ENCODE results near the gene PTPN20. TPM values are rescaled to one million over a fixed set of nuclear protein-coding genes. Genes with fewer than 3 reads are reported as not detected.

The PTPN20 gene
- total RNA-seq, 1 donor from 2014 or later, result not detected

DNA sequence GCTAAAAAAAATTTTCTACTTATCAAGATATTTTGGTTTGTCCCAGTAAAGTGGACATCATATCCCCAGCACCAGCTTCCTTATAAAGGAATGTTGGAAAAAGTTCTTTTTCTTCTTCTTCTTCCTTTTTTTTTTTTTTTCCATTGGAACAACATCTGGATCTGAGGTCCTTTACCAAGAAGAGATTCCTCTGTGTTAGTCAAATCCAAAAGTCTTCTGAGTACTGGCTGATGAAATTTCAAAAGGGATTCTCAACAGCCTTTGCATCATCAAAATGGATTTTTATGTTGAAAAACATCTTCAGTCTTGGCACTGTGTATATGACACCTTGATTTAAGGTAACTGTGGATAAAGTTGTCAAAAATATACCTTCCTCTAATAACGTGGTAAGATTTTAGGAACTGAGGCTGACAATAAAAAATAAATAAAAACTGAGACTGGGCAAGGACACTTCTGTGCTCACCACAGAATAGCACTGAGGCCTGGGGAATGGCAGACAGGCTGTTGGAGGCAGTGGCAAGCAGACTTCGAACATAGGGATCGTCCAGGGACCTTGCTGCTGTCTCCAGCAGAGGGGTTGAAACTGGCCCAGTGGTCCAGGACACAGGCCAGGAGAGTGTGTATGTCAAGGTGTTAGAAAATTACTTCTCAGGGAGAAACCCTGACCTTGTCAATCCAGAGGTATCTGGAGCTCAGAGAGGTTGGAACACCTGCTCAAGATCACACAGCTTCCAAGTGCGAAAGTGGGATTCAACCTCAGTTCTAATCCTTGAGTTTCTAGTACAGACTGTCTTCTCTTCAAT lies 130.4 kb downstream of the PTPN20 start:
- Mint-ChIP-seq H3K4me1 (ENCODE audit: low read depth) (peaks cover 5% of the 10 kb centered on the region), H3K27ac (ENCODE audit: unreplicated experiment) (no peak overlapping the region), H3K4me3 (ENCODE audit: unreplicated experiment) (no peak overlapping the region), H3K27me3 (ENCODE audit: low read depth) (peaks cover 7% of the 10 kb centered on the region), H3K36me3 (ENCODE audit: low read depth) (no peaks in the 10 kb centered on the region), H3K9me3 (ENCODE audit: low read depth) (no peaks in the 10 kb centered on the region)
- DNase-seq (ENCODE audit: low spot score), result peak; percentile 47
- TF ChIP-seq, protein P1, sequence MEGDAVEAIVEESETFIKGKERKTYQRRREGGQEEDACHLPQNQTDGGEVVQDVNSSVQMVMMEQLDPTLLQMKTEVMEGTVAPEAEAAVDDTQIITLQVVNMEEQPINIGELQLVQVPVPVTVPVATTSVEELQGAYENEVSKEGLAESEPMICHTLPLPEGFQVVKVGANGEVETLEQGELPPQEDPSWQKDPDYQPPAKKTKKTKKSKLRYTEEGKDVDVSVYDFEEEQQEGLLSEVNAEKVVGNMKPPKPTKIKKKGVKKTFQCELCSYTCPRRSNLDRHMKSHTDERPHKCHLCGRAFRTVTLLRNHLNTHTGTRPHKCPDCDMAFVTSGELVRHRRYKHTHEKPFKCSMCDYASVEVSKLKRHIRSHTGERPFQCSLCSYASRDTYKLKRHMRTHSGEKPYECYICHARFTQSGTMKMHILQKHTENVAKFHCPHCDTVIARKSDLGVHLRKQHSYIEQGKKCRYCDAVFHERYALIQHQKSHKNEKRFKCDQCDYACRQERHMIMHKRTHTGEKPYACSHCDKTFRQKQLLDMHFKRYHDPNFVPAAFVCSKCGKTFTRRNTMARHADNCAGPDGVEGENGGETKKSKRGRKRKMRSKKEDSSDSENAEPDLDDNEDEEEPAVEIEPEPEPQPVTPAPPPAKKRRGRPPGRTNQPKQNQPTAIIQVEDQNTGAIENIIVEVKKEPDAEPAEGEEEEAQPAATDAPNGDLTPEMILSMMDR (IDR thresholded peaks at IDR 0.05), result no peak

DNA sequence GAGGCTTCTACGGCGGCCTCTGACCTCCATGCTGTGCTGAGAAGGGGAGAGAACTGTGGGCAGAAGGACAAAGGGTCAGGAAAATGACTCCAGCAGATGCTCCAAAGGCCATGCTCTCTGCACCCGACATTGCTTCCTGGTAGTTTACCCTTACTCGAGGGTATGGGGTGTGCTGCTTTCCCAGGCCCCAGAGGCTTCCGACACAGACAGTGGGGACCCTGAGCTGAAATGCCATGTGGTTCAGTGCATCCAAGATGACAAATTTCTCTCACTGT lies 130.9 kb downstream of the PTPN20 start:
- Mint-ChIP-seq H3K4me3 (ENCODE audit: unreplicated experiment) (no peak overlapping the region), H3K27ac (ENCODE audit: unreplicated experiment) (no peak overlapping the region), H3K36me3 (ENCODE audit: low read depth) (no peaks in the 10 kb centered on the region), H3K9me3 (ENCODE audit: low read depth) (no peaks in the 10 kb centered on the region), H3K27me3 (ENCODE audit: low read depth) (peaks cover 4% of the 10 kb centered on the region), H3K4me1 (ENCODE audit: low read depth) (peaks cover 5% of the 10 kb centered on the region)
- peak; percentile 22 for DNase-seq (ENCODE audit: low spot score)
- TF ChIP-seq, protein P1 (IDR thresholded peaks at IDR 0.05), result no peak

DNA sequence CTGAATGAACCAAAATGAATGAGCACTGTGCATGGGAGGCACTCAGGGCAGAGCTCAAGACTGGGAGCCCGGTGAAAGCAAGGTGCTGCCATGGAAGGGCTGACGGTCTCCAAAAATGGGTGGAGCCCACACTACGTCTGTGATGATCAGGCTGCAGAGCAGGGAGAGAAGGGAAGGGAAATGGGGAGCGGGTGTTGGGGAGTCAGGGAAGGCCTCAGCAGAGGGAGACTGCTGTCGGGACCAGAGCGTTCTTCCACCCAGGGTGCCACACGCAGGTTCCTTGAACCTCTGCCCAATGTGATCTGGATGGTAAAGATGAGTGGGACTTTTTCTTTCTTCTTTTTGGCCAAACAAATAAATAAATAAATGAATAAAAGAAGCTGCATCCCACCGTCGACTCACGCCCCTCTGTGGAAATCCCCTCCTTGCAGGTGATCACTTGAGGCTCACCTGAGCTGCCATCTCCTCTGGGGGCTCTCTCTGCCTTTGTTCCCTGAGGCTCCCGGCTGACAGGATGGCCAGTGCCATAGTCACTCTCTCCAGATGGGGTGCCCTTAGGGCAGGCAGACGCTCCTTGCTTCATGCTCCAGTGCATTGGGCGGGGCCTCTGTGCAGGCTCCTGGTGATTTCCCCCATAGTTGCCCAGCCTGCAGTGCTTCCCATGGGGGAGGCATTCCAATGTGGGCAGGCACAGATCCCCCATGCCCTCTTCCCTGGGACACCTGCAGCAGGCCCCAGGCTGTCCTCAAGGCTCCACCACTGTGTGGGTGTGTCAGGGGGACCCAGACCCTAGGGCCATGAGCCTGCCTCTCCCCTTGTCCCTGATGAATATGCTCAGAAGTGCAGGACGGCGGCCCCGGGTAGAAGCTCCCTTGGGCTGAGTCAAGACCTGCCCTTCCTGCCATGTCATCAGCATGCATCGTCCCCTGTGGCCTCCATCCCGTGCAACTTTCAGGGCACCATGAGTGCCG lies 131.8 kb downstream of the PTPN20 start:
- TF ChIP-seq, protein P1 (IDR thresholded peaks at IDR 0.05), result no peak
- H3K4me3 Mint-ChIP-seq (ENCODE audit: unreplicated experiment), result no peak overlapping the region
- H3K4me1 Mint-ChIP-seq (ENCODE audit: low read depth), result peaks cover 5% of the 10 kb centered on the region
- no peaks in the 10 kb centered on the region for H3K9me3 Mint-ChIP-seq (ENCODE audit: low read depth)
- no peak overlapping the region for H3K27ac Mint-ChIP-seq (ENCODE audit: unreplicated experiment)
- no peaks in the 10 kb centered on the region for H3K36me3 Mint-ChIP-seq (ENCODE audit: low read depth)
- peaks cover 3% of the 10 kb centered on the region for H3K27me3 Mint-ChIP-seq (ENCODE audit: low read depth)
- peak; percentile 88 for DNase-seq (ENCODE audit: low spot score)

DNA sequence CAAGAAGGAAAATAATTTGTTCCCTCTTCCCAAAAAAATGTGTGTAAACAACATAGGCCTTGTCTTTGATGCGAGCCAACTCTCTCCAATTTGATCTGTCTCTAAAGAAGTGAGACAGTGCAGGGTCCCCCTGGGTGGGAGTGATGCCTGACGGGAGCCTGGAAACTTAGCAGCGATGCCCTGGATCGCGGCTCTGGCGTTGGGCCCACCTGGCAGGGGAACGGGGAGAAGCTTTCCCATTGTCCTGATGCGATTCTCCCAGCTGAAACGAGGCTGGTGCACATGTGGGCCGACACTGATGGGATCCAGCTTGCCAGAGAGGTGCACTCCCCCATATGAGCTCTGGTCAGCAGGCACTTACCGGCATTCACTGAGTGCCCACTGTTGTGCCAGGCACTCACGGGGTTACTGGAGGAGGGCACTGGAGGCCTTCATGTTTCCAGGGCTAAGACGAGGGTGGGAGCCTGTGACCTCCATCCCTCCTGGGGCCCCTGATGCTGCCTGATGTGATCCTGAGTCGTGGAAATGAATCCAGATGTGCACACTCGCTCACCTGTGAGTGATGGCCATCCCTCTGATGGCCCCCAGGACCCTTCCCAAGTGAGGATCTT lies 132.8 kb downstream of the PTPN20 start:
- Mint-ChIP-seq H3K4me1 (ENCODE audit: low read depth) (peaks cover 10% of the 10 kb centered on the region), H3K9me3 (ENCODE audit: low read depth) (no peaks in the 10 kb centered on the region), H3K4me3 (ENCODE audit: unreplicated experiment) (no peak overlapping the region), H3K27ac (ENCODE audit: unreplicated experiment) (no peak overlapping the region), H3K36me3 (ENCODE audit: low read depth) (no peaks in the 10 kb centered on the region), H3K27me3 (ENCODE audit: low read depth) (peaks cover 3% of the 10 kb centered on the region)
- DNase-seq (ENCODE audit: low spot score), result peak; percentile 60
- TF ChIP-seq, protein P1 (IDR thresholded peaks at IDR 0.05), result no peak

DNA sequence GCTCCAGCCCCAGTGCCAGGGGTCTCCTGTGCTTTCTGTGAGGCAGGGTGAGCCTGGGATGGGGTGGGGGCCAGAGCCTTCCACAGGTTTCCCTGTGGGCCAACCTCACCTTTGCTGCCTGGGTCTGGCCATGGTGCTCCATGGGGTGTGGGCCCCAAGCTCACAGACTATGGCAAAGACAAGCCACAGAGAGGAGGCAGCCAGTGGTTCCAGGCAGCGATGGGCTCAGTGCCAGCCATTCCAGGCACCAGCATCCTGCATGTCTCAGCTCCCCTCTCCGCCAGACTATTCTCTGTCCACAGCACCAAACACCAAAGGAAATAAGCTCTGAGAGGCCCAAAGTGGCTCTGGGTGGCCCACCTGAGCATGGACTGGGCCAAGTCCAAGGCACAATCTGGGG lies 133.5 kb downstream of the PTPN20 start:
- H3K27me3 Mint-ChIP-seq (ENCODE audit: low read depth), result peaks cover 3% of the 10 kb centered on the region
- H3K9me3 Mint-ChIP-seq (ENCODE audit: low read depth), result no peaks in the 10 kb centered on the region
- no peaks in the 10 kb centered on the region for H3K36me3 Mint-ChIP-seq (ENCODE audit: low read depth)
- TF ChIP-seq, protein P1 (IDR thresholded peaks at IDR 0.05), result no peak
- no peak overlapping the region for H3K4me3 Mint-ChIP-seq (ENCODE audit: unreplicated experiment)
- peak; percentile 59 for DNase-seq (ENCODE audit: low spot score)
- peaks cover 14% of the 10 kb centered on the region for H3K4me1 Mint-ChIP-seq (ENCODE audit: low read depth)
- H3K27ac Mint-ChIP-seq (ENCODE audit: unreplicated experiment), result no peak overlapping the region
